Panc1 (cell line): ENCODE results near the gene MED8. TPM values are rescaled to one million over a fixed set of nuclear protein-coding genes. Genes with fewer than 3 reads are reported as not detected.

Experiments used
- ATAC-seq: fragments of 200-7000 bp; cut with Tn5 transposase; 2 replicates; pipeline ENCODE4 v1.9.1; 2020; ENCODE audit warnings: mild to moderate bottlenecking, moderate library complexity
- BruUV-seq: library from RNA; stranded (reverse); fragments of 400-500 nt; replicated peaks from 2 replicates; lab custom pipeline; 2021; lab: Mats Ljungman, UMichigan
- CTCF ChIA-PET: fragments of 300-600 bp; sonication (Branson Sonifier 250); formaldehyde crosslinking; loops from one replicate; lab custom pipeline; 2022; ENCODE audit warnings: antibody characterized with exemption; lab: Charles Lee
- POLR2A ChIA-PET: fragments of 300-600 bp; sonication (Branson Sonifier 250); formaldehyde crosslinking; loops from one replicate; lab custom pipeline; 2022; ENCODE audit warnings: antibody characterized with exemption; lab: Charles Lee
- DNase-seq: peaks from one replicate; pipeline ENCODE4 v3.0.0-alpha.2; 2010; ENCODE audit warnings: low read depth, low spot score
- H3K27ac ChIP-seq: 2 replicates; pipeline ENCODE4 v1.5.1; 2011; ENCODE audit warnings: mild to moderate bottlenecking, low read length, inconsistent platforms
- H3K27me3 ChIP-seq: fragments of 200-500 bp; sonication (Bioruptor generic); 2 replicates; pipeline ENCODE4 v1.6.0; 2014; ENCODE audit warnings: low read length, inconsistent platforms; ENCODE audit not compliant: control insufficient read depth, insufficient read depth
- H3K36me3 ChIP-seq: fragments of 200-500 bp; sonication (Bioruptor generic); 2 replicates; pipeline ENCODE4 v1.5.1; 2014; ENCODE audit warnings: inconsistent platforms, mild to moderate bottlenecking, low read length, moderate library complexity; ENCODE audit not compliant: control insufficient read depth, insufficient read depth
- H3K4me1 ChIP-seq: 2 replicates; pipeline ENCODE4 v1.5.1; 2011; ENCODE audit warnings: inconsistent platforms, mild to moderate bottlenecking, low read length, moderate library complexity; ENCODE audit not compliant: control insufficient read depth, insufficient read depth
- H3K4me3 ChIP-seq, 2 experiments: 2 replicates each; pipeline ENCODE4 v1.5.1; 2011 to 2012; ENCODE audit warnings: low read depth in 2 of 2, low read length in 2 of 2, mild to moderate bottlenecking in 2 of 2, inconsistent platforms in 1 of 2, moderate library complexity in 1 of 2
- H3K9me3 ChIP-seq: fragments of 200-500 bp; sonication (Bioruptor generic); 2 replicates; pipeline ENCODE4 v1.5.1; 2014; ENCODE audit warnings: low read depth, mild to moderate bottlenecking, inconsistent platforms, low read length, moderate library complexity; ENCODE audit not compliant: control insufficient read depth, insufficient read depth
- POLR2AphosphoS5 ChIP-seq: IDR thresholded peaks from 2 replicates; pipeline ENCODE4 v1.6.1; 2012; ENCODE audit warnings: mild to moderate bottlenecking, low read depth, low read length, moderate library complexity
- SIN3A ChIP-seq: IDR thresholded peaks from 2 replicates; pipeline ENCODE4 v1.6.1; 2012; ENCODE audit warnings: low read depth, mild to moderate bottlenecking, low read length, moderate library complexity, borderline replicate concordance; ENCODE audit not compliant: insufficient read depth
- TCF7L2 ChIP-seq: IDR thresholded peaks from 2 replicates; pipeline ENCODE4 v1.6.1; 2011; ENCODE audit warnings: mild to moderate bottlenecking, low read depth, low read length, inconsistent platforms
- in situ Hi-C: cut with HindIII; loops from 2 replicates; pipeline ENCODE4 v1.10.0; 2016; ENCODE audit warnings: low sequenced_read_pairs, low pct_unique_long_range_greater_than_20kb
- intact Hi-C: fragments of 100-400 bp; cut with micrococcal nuclease; formaldehyde crosslinking; loops from one replicate; pipeline ENCODE4 v1.10.0; 2022; ENCODE audit not compliant: unreplicated experiment
- total RNA-seq: library from RNA; stranded (reverse); gene quantifications from one replicate; pipeline ENCODE4 v1.2.1, GENCODE V29; 2021; ENCODE audit not compliant: unreplicated experiment
- TF ChIP-seq, protein P1 (sequence below): fragments of 450-650 bp; IDR thresholded peaks from 2 replicates; pipeline ENCODE4 v1.5.1; 2017; ENCODE audit warnings: mild to moderate bottlenecking
- TF ChIP-seq, protein P2 (sequence below), 2 experiments: IDR thresholded peaks; 2 replicates each; pipeline ENCODE4 v1.6.1; 2011 to 2012; ENCODE audit warnings: low read depth in 2 of 2, control low read depth in 1 of 2, low read length in 1 of 2, mild to moderate bottlenecking in 1 of 2, moderate library complexity in 1 of 2; ENCODE audit not compliant: insufficient read depth in 1 of 2

The MED8 gene
- total RNA-seq, 1 experiment from 2014 or later = 50.8 TPM

DNA sequence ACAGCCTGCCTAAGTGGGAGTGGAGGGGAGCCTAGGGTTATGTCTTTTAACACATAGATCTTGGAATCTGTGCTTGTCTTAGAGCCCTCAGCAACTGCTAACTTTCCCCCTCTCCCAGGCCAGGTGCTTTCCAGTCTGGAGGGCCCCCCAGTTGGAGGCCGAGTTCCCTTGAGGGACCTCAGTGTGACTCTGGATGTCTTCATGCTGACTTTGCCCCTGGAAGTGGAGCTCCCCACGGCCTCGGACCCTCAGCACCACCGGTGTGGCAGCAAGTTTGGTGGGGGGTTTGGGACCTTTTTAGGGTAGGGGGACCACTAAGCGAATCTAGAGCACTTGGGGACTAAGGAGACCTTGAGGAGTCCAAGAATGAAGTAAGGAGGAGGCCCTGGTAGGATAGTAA lies 41.2 kb upstream of the MED8 start:
- intact Hi-C loops (no loop called here), in situ Hi-C loops (no loop called here)
- Histone ChIP-seq H3K4me1 (no peaks in the 10 kb centered on the region), H3K27ac (no peak overlapping the region), H3K36me3 (no peaks in the 10 kb centered on the region; the same call in 1 of the 2 replicates), H3K9me3 (no peaks in the 10 kb centered on the region), H3K4me3 (no peak overlapping the region), H3K27me3 (no peaks in the 10 kb centered on the region)
- no peak for ATAC-seq
- TF ChIP-seq, protein P1, sequence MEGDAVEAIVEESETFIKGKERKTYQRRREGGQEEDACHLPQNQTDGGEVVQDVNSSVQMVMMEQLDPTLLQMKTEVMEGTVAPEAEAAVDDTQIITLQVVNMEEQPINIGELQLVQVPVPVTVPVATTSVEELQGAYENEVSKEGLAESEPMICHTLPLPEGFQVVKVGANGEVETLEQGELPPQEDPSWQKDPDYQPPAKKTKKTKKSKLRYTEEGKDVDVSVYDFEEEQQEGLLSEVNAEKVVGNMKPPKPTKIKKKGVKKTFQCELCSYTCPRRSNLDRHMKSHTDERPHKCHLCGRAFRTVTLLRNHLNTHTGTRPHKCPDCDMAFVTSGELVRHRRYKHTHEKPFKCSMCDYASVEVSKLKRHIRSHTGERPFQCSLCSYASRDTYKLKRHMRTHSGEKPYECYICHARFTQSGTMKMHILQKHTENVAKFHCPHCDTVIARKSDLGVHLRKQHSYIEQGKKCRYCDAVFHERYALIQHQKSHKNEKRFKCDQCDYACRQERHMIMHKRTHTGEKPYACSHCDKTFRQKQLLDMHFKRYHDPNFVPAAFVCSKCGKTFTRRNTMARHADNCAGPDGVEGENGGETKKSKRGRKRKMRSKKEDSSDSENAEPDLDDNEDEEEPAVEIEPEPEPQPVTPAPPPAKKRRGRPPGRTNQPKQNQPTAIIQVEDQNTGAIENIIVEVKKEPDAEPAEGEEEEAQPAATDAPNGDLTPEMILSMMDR = no peak
- TF ChIP-seq POLR2AphosphoS5 (no peak), SIN3A (no peak), TCF7L2 (no peak)
- TF ChIP-seq, protein P2, sequence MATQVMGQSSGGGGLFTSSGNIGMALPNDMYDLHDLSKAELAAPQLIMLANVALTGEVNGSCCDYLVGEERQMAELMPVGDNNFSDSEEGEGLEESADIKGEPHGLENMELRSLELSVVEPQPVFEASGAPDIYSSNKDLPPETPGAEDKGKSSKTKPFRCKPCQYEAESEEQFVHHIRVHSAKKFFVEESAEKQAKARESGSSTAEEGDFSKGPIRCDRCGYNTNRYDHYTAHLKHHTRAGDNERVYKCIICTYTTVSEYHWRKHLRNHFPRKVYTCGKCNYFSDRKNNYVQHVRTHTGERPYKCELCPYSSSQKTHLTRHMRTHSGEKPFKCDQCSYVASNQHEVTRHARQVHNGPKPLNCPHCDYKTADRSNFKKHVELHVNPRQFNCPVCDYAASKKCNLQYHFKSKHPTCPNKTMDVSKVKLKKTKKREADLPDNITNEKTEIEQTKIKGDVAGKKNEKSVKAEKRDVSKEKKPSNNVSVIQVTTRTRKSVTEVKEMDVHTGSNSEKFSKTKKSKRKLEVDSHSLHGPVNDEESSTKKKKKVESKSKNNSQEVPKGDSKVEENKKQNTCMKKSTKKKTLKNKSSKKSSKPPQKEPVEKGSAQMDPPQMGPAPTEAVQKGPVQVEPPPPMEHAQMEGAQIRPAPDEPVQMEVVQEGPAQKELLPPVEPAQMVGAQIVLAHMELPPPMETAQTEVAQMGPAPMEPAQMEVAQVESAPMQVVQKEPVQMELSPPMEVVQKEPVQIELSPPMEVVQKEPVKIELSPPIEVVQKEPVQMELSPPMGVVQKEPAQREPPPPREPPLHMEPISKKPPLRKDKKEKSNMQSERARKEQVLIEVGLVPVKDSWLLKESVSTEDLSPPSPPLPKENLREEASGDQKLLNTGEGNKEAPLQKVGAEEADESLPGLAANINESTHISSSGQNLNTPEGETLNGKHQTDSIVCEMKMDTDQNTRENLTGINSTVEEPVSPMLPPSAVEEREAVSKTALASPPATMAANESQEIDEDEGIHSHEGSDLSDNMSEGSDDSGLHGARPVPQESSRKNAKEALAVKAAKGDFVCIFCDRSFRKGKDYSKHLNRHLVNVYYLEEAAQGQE (IDR thresholded peaks at IDR 0.05; ENCODE audit: insufficient read depth in 1 of 2, low read depth in 2 of 2, low read length in 1 of 2) = no peak
- no peak for DNase-seq
- CTCF ChIA-PET = no interaction called here
- no TSS peak for BruUV-seq
- POLR2A ChIA-PET = no interaction called here

DNA sequence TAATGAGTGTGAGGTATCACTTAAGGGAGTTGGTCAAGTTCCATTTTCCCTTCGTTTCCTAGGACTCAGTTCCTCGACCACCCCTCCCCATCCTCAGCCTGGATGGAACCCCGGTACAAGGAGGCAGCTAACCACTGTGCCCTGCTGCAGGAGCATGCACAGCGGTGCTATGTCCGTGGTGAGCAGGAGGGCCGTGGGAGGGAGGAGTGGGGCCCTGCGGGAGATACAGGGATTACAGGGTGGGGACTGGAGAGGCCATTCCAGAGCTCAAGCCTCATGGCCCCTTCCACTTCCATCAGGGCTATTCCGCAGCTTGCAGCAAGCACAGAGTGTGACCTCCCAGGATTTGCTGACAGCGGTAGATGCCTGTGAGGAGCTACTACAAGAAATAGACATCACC lies 38.3 kb upstream of the MED8 start:
- H3K27me3 ChIP-seq = no peaks in the 10 kb centered on the region
- H3K4me1 ChIP-seq = no peaks in the 10 kb centered on the region
- ATAC-seq = no peak
- POLR2A ChIA-PET = no interaction called here
- no peak overlapping the region for H3K27ac ChIP-seq
- no peaks in the 10 kb centered on the region for H3K9me3 ChIP-seq
- DNase-seq = no peak
- no TSS peak for BruUV-seq
- no peak overlapping the region for H3K4me3 ChIP-seq
- H3K36me3 ChIP-seq = no peaks in the 10 kb centered on the region; the same call in 1 of the 2 replicates
- intact Hi-C loops (no loop called here), in situ Hi-C loops (no loop called here)
- CTCF ChIA-PET = no interaction called here
- TF ChIP-seq, protein P1 = no peak
- TF ChIP-seq, protein P2 (IDR thresholded peaks at IDR 0.05; ENCODE audit: insufficient read depth in 1 of 2, low read depth in 2 of 2, low read length in 1 of 2) = no peak
- TF ChIP-seq TCF7L2 (no peak), SIN3A (no peak), POLR2AphosphoS5 (no peak)
